H4 (cell line): Measurements from ENCODE around the gene DDX39B. TPM values are rescaled to one million over a fixed set of nuclear protein-coding genes. Genes with fewer than 3 reads are reported as not detected.
"Not testable (repeated sequence)": the region's sequence is repeated elsewhere in the genome, so short reads cannot be mapped to it uniquely, and the experiment has no call there.

Source experiments
- DNase-seq: peaks from one replicate; pipeline ENCODE4 v3.0.0-alpha.2; 2015; ENCODE audit warnings: low spot score
- total RNA-seq: library from RNA; depleted of rRNA; stranded (reverse); fragments of >200 nt; shearing (Covaris generic); gene quantifications from 2 replicates; pipeline ENCODE4 v1.2.3, GENCODE V29; 2014

DDX39B gene
- total RNA-seq, 1 experiment from 2014 or later, result 580 TPM

GRCh38 chr6:31528821-31529328 lies 12.9 kb downstream of the DDX39B start, which contains the start of gene MCCD1:
MCCD1 (plus strand) TSS chr6:31528962; CDS start chr6:31529015, 53 bp downstream.
- DNase-seq, result no peak

- no peak for DNase-seq
These were observed 13.5 kb downstream of the DDX39B start for GRCh38 chr6:31528307-31528777.

- no peak for DNase-seq
These were observed 15.7 kb downstream of the DDX39B start for GRCh38 chr6:31525932-31526591.

- no peak for DNase-seq
These were observed 16.3 kb downstream of the DDX39B start for GRCh38 chr6:31525553-31525931.

GRCh38 chr6:31521835-31522234 lies 20.0 kb downstream of the DDX39B start:
- no peak for DNase-seq

- no peak for DNase-seq
These were observed 28.2 kb downstream of the DDX39B start for GRCh38 chr6:31513456-31514165.

GRCh38 chr6:31510007-31510406 lies 31.8 kb downstream of the DDX39B start:
- DNase-seq, result peak; percentile 36

GRCh38 chr6:31509036-31509435 lies 32.8 kb downstream of the DDX39B start:
- DNase-seq, result not testable (repeated sequence)

- DNase-seq, result no peak
These were observed 39.2 kb downstream of the DDX39B start for GRCh38 chr6:31502586-31502985.

- not testable (repeated sequence) for DNase-seq
These were observed 42.2 kb downstream of the DDX39B start for GRCh38 chr6:31499648-31500047.

GRCh38 chr6:31498748-31499147 lies 43.1 kb downstream of the DDX39B start:
- no peak for DNase-seq

- peak; percentile 65 for DNase-seq
These were observed 44.0 kb downstream of the DDX39B start, which contains the start of gene MICB for GRCh38 chr6:31497531-31498476. MICB (plus strand) TSS chr6:31498145; CDS start chr6:31498194, 49 bp downstream.

- not testable (repeated sequence) for DNase-seq
These were observed 45.0 kb downstream of the DDX39B start for GRCh38 chr6:31496826-31497225.

GRCh38 chr6:31495580-31495979 lies 46.2 kb downstream of the DDX39B start:
- no peak for DNase-seq

GRCh38 chr6:31493875-31494694 lies 47.7 kb downstream of the DDX39B start:
- DNase-seq, result peak; percentile 67

GRCh38 chr6:31493550-31493874 lies 48.3 kb downstream of the DDX39B start:
- DNase-seq, result not testable (repeated sequence)

- DNase-seq, result no peak
These were observed 51.5 kb downstream of the DDX39B start for GRCh38 chr6:31490115-31490873.

- no peak for DNase-seq
These were observed 52.7 kb downstream of the DDX39B start for GRCh38 chr6:31489086-31489485.

GRCh38 chr6:31487674-31488073 lies 54.1 kb downstream of the DDX39B start:
- DNase-seq, result not testable (repeated sequence)
